WTC11 (cell line): ENCODE results near the gene PCDHA13. TPM values are rescaled to one million over a fixed set of nuclear protein-coding genes. Genes with fewer than 3 reads are reported as not detected.

ENCODE experiments used
- ATAC-seq: fragments of 200-7000 bp; cut with Tn5 transposase; 2 replicates; pipeline ENCODE4 v1.10.0; 2021; ENCODE audit warnings: mild to moderate bottlenecking, moderate library complexity
- CTCF ChIA-PET: fragments of 300-600 bp; sonication (Branson Sonifier 250); formaldehyde crosslinking; loops from one replicate; lab custom pipeline; 2021; ENCODE audit warnings: antibody characterized with exemption; lab: Charles Lee
- POLR2A ChIA-PET: fragments of 350-600 bp; sonication (Branson Sonifier 250); formaldehyde crosslinking; loops from one replicate; lab custom pipeline; 2021; ENCODE audit warnings: antibody characterized with exemption; lab: Charles Lee
- DNase-seq: peaks from one replicate; pipeline ENCODE4 v3.0.0; 2021; ENCODE audit warnings: low spot score
- H3K27ac Mint-ChIP-seq: 2 replicates; pipeline ENCODE4 v1.8.0; 2021; ENCODE audit warnings: mixed read lengths
- H3K27me3 Mint-ChIP-seq: 2 replicates; pipeline ENCODE4 v1.8.0; 2021; ENCODE audit warnings: low read depth, mild to moderate bottlenecking, moderate library complexity, mixed read lengths
- H3K36me3 Mint-ChIP-seq: 2 replicates; pipeline ENCODE4 v1.8.0; 2021; ENCODE audit warnings: mixed read lengths
- H3K4me1 Mint-ChIP-seq: 2 replicates; pipeline ENCODE4 v1.8.0; 2022; ENCODE audit warnings: mixed read lengths
- H3K4me3 Mint-ChIP-seq: 2 replicates; pipeline ENCODE4 v1.8.0; 2021; ENCODE audit warnings: mild to moderate bottlenecking, moderate library complexity, mixed read lengths
- H3K9me3 Mint-ChIP-seq: 2 replicates; pipeline ENCODE4 v1.8.0; 2021; ENCODE audit warnings: mixed read lengths
- AR ChIP-seq: fragments of 250-450 bp; sonication (Bioruptor Pico); IDR thresholded peaks from 2 replicates; pipeline ENCODE4 v1.9.0; 2021; ENCODE audit warnings: mild to moderate bottlenecking
- ARID4B ChIP-seq: sonication (generic); formaldehyde crosslinking; IDR thresholded peaks from 2 replicates; pipeline ENCODE4 v1.8.0; 2023; ENCODE audit warnings: missing genetic modification reagents, mild to moderate bottlenecking, borderline replicate concordance
- ATF3 ChIP-seq: sonication (generic); formaldehyde crosslinking; conservative IDR thresholded peaks from 2 replicates; pipeline ENCODE4 v1.8.1; 2022; ENCODE audit warnings: mild to moderate bottlenecking, missing genetic modification reagents
- CREB1 ChIP-seq: sonication (generic); formaldehyde crosslinking; IDR thresholded peaks from 2 replicates; pipeline ENCODE4 v1.8.0; 2023; ENCODE audit warnings: mild to moderate bottlenecking, missing genetic modification reagents
- CREM ChIP-seq: sonication (generic); formaldehyde crosslinking; IDR thresholded peaks from 2 replicates; pipeline ENCODE4 v1.8.1; 2022; ENCODE audit warnings: mild to moderate bottlenecking, missing genetic modification reagents, moderate library complexity
- E2F5 ChIP-seq: sonication (generic); formaldehyde crosslinking; IDR thresholded peaks from 2 replicates; pipeline ENCODE4 v1.8.1; 2022; ENCODE audit warnings: mild to moderate bottlenecking, moderate library complexity, missing genetic modification reagents
- EMX1 ChIP-seq: fragments of 250-450 bp; sonication (Bioruptor Pico); IDR thresholded peaks from 2 replicates; pipeline ENCODE4 v1.8.0; 2021; ENCODE audit warnings: mild to moderate bottlenecking
- ESRRA ChIP-seq: sonication (generic); formaldehyde crosslinking; IDR thresholded peaks from 2 replicates; pipeline ENCODE4 v1.8.1; 2022; ENCODE audit warnings: mild to moderate bottlenecking, missing genetic modification reagents, borderline replicate concordance
- ETV6 ChIP-seq: sonication (generic); formaldehyde crosslinking; IDR thresholded peaks from 2 replicates; pipeline ENCODE4 v1.8.1; 2022; ENCODE audit warnings: mild to moderate bottlenecking, missing genetic modification reagents
- HMGA2 ChIP-seq: fragments of 250-450 bp; sonication (Bioruptor Pico); IDR thresholded peaks from 2 replicates; pipeline ENCODE4 v1.4.0; 2021; ENCODE audit warnings: mild to moderate bottlenecking, moderate library complexity
- MLX ChIP-seq: sonication (generic); formaldehyde crosslinking; IDR thresholded peaks from 2 replicates; pipeline ENCODE4 v1.8.1; 2023; ENCODE audit warnings: mild to moderate bottlenecking, missing genetic modification reagents, moderate library complexity
- MYBL2 ChIP-seq: sonication (generic); formaldehyde crosslinking; IDR thresholded peaks from 2 replicates; pipeline ENCODE4 v1.8.1; 2023; ENCODE audit warnings: mild to moderate bottlenecking, moderate library complexity, missing genetic modification reagents
- NFYB ChIP-seq: sonication (generic); formaldehyde crosslinking; conservative IDR thresholded peaks from 2 replicates; pipeline ENCODE4 v1.8.0; 2022; ENCODE audit warnings: low read depth, missing genetic modification reagents
- OVOL2 ChIP-seq: fragments of 250-450 bp; sonication (Bioruptor Pico); IDR thresholded peaks from 2 replicates; pipeline ENCODE4 v1.9.0; 2021; ENCODE audit warnings: mild to moderate bottlenecking, borderline replicate concordance
- PRRX2 ChIP-seq: fragments of 250-450 bp; sonication (Bioruptor Pico); IDR thresholded peaks from 2 replicates; pipeline ENCODE4 v1.8.0; 2021; ENCODE audit warnings: mild to moderate bottlenecking
- SP1 ChIP-seq: sonication (generic); formaldehyde crosslinking; conservative IDR thresholded peaks from 2 replicates; pipeline ENCODE4 v1.8.1; 2022; ENCODE audit warnings: missing genetic modification reagents
- ZBTB43 ChIP-seq: sonication (generic); formaldehyde crosslinking; IDR thresholded peaks from 2 replicates; pipeline ENCODE4 v1.8.1; 2023; ENCODE audit warnings: mild to moderate bottlenecking, missing genetic modification reagents
- ZNF121 ChIP-seq: sonication (generic); formaldehyde crosslinking; IDR thresholded peaks from 2 replicates; pipeline ENCODE4 v1.8.0; 2023; ENCODE audit warnings: missing genetic modification reagents
- ZNF232 ChIP-seq: sonication (generic); formaldehyde crosslinking; IDR thresholded peaks from 2 replicates; pipeline ENCODE4 v1.8.0; 2022; ENCODE audit warnings: mild to moderate bottlenecking, missing genetic modification reagents
- ZNF396 ChIP-seq: fragments of 250-450 bp; sonication (Bioruptor Pico); IDR thresholded peaks from 2 replicates; pipeline ENCODE4 v1.8.0; 2021; ENCODE audit warnings: mild to moderate bottlenecking, moderate library complexity, borderline replicate concordance
- ZNF423 ChIP-seq: fragments of 250-450 bp; sonication (Bioruptor Pico); IDR thresholded peaks from 2 replicates; pipeline ENCODE4 v2.1.2; 2022; ENCODE audit warnings: mild to moderate bottlenecking, moderate library complexity
- total RNA-seq: library from RNA; stranded (reverse); gene quantifications from 3 replicates; pipeline ENCODE4 v1.2.3, GENCODE V29; 2021

The PCDHA13 gene
- total RNA-seq, 1 experiment from 2014 or later = 3.8 TPM

- peaks cover 37% of the 10 kb centered on the region for H3K27me3 Mint-ChIP-seq
- ATAC-seq = peak; percentile 76
- TF ChIP-seq E2F5 (peak; percentile 69; the same call in 1 of the 2 replicates), ZBTB43 (CRISPR knock-in tag) (0 out of 2 replicates have a peak, but pooled peaks have one; percentile 13), ZNF121 (CRISPR knock-in tag) (0 out of 2 replicates have a peak, but pooled peaks have one; percentile 3), ESRRA (CRISPR knock-in tag) (0 out of 2 replicates have a peak, but pooled peaks have one; percentile 30), ARID4B (peak; percentile 55; the same call in 1 of the 2 replicates), PRRX2 (no peak), HMGA2 (CRISPR knock-in tag) (no peak)
- TF ChIP-seq, all 79 proteins: peak for 5
- peak within 1 kb of the TSS; percentile 91 for H3K4me3 Mint-ChIP-seq
- no peaks in the 10 kb centered on the region for H3K36me3 Mint-ChIP-seq
- CTCF ChIA-PET = interaction anchor here (0.7 to 4.4 kb wide), 42 partner anchors 9 to 273 kb away, joined by 3 to 243 read pairs (median 8); partner anchors contain the start of genes PCDHA1, PCDHA10, PCDHA11 and PCDHA12
- peak; percentile 70 for DNase-seq
- no peaks in the 10 kb centered on the region for H3K9me3 Mint-ChIP-seq
- POLR2A ChIA-PET = interaction anchor here (0.6 to 3.4 kb wide), 10 partner anchors 14 to 115 kb away, joined by 3 to 50 read pairs (median 6); partner anchors contain the start of gene PCDHAC2
- H3K27ac Mint-ChIP-seq = 0 out of 2 replicates have a peak within 1 kb of the TSS, but pooled peaks have one; percentile 22
- H3K4me1 Mint-ChIP-seq = peaks cover 28% of the 10 kb centered on the region
Observed at GRCh38 chr5:140925806-140926442, 44.0 kb downstream of the PCDHA13 start, which contains the start of gene PCDHAC1. TSS of gene PCDHAC1 (plus strand) at chr5:140926299. CDS start at chr5:140926893, 594 bp downstream.

GRCh38 chr5:140926443-140927227 lies 44.7 kb downstream of the PCDHA13 start:
- CTCF ChIA-PET = interaction anchor here (0.6 to 4.4 kb wide), 51 partner anchors 8 to 273 kb away, joined by 3 to 243 read pairs (median 6); partner anchors contain the start of genes PCDHA1, PCDHA10, PCDHA11 and PCDHA12
- Mint-ChIP-seq H3K36me3 (no peaks in the 10 kb centered on the region), H3K4me3 (peak overlapping the region; percentile 91), H3K27ac (no peak overlapping the region), H3K9me3 (no peaks in the 10 kb centered on the region), H3K4me1 (peaks cover 28% of the 10 kb centered on the region), H3K27me3 (peaks cover 37% of the 10 kb centered on the region)
- DNase-seq = peak; percentile 98
- POLR2A ChIA-PET = interaction anchor here (0.6 to 3.4 kb wide), 12 partner anchors 14 to 140 kb away, joined by 3 to 50 read pairs (median 5); partner anchors contain the start of genes PCDHA1 and PCDHAC2
- ATAC-seq = peak; percentile 86
- peak; percentile 71; the same call in 1 of the 2 replicates for TF ChIP-seq CREM
- no peak for TF ChIP-seq CREB1 (CRISPR knock-in tag)
- TF ChIP-seq NFYB (CRISPR knock-in tag) = 0 out of 2 replicates have a peak, but pooled peaks have one; percentile 11
- TF ChIP-seq MYBL2 (CRISPR knock-in tag) = peak; percentile 86
- no peak for TF ChIP-seq ZNF232 (CRISPR knock-in tag)
- peak; percentile 77 for TF ChIP-seq ETV6 (CRISPR knock-in tag)
- TF ChIP-seq SP1 = peak; percentile 79
- no peak for TF ChIP-seq AR
- TF ChIP-seq ZNF423 (CRISPR knock-in tag) = no peak
- TF ChIP-seq ATF3 (CRISPR knock-in tag) = no peak
- no peak for TF ChIP-seq EMX1 (CRISPR knock-in tag)
- no peak for TF ChIP-seq ZNF396 (CRISPR knock-in tag)
- TF ChIP-seq MLX (CRISPR knock-in tag) = no peak
- no peak for TF ChIP-seq OVOL2 (CRISPR knock-in tag)
- TF ChIP-seq ESRRA (CRISPR knock-in tag) = peak; percentile 20
